Activated T-cell treated with anti-CD3 and anti-CD28 coated beads, Interleukin-2, amount 50 U/mL, for 48 hours (primary cell): ENCODE data around the gene PFN3.

Experiments
- DNase-seq, 2 experiments: peaks; one replicate each; pipeline ENCODE4 v3.0.0-alpha.2; 2020

Gene PFN3, protein sequence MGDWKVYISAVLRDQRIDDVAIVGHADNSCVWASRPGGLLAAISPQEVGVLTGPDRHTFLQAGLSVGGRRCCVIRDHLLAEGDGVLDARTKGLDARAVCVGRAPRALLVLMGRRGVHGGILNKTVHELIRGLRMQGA

DNA sequence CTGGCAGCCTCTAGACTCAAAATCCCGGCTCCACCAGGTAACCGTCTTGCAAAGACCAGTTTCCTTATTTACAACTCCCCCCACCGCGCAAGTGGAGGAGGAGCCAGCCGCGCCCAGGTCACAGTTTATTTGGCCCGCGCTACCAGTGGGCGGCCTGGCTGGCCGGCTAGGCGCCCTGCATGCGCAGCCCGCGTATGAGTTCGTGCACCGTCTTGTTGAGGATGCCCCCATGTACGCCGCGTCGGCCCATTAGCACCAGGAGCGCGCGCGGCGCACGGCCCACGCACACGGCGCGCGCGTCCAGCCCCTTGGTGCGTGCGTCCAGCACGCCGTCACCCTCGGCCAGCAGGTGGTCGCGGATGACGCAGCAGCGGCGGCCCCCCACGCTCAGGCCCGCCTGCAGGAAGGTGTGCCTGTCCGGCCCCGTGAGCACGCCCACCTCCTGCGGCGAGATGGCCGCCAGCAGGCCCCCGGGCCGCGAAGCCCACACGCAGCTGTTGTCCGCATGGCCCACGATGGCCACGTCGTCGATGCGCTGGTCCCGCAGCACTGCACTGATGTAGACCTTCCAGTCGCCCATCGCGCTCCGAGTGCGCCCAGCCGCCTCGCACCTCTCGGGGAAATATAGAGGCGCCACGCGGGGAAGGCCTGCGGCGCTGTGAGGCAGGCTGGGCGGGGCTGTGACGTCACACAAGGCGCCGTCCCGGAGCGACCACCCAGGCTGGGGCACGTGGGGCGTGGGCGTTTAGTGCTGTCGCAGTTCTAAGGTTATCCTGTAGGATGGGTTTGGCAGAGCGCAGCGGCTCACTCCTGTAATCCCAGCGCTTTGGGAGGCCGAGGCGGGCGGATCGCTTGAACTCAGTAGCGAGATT lies at the start of gene PFN3:
Gene PFN3, minus strand, starts transcription at position 665 of the 872 bp plus-strand sequence. Its CDS starts 85 bp downstream, at position 580.
- no peak for DNase-seq

DNA sequence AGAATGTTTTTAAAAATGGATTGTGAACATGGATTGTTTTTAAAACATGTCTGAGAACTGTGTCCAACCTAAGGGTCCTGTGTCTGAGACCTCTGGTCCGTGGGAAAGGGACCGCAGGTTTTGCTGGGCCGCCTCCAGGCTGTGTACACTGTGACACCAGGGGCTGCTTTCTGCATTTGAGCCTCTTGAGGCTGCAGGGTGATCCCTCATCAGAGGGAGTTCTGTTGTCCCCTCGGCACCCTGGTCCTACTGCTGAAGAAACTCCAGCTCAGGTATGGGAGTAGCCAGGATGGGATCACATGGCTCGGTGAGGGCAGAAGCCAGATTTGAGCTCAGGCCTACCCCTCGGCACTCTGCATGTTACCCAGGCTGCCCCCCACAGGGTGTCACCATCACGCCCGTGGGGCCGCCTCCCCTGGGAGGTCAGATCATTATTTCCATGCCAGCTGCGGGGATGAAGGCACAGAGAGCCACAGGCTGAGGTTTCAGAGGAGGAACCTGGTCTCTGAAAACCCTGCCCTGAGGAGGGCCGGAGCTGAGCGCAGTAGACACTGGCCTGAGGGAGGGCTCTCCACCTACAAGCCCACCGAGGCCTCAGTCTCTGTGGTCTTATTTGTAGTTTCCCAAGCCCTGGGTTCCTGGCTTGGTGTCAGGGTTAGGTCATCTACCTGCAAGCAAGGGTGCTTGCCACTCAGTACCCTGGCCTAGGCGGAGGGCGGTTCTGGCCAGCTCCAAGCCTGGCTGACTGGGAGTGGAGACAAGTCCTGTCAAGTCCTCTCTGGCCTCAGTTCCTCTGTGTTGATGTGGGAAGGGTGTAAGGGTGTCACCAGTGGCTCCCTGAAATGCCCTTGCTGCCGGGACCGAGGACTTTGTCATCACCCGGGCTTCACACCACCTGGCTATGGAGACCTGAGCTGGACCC lies 48.9 kb upstream of the PFN3 start:
- DNase-seq = peak in 1 of 2 experiments; percentile 35

DNA sequence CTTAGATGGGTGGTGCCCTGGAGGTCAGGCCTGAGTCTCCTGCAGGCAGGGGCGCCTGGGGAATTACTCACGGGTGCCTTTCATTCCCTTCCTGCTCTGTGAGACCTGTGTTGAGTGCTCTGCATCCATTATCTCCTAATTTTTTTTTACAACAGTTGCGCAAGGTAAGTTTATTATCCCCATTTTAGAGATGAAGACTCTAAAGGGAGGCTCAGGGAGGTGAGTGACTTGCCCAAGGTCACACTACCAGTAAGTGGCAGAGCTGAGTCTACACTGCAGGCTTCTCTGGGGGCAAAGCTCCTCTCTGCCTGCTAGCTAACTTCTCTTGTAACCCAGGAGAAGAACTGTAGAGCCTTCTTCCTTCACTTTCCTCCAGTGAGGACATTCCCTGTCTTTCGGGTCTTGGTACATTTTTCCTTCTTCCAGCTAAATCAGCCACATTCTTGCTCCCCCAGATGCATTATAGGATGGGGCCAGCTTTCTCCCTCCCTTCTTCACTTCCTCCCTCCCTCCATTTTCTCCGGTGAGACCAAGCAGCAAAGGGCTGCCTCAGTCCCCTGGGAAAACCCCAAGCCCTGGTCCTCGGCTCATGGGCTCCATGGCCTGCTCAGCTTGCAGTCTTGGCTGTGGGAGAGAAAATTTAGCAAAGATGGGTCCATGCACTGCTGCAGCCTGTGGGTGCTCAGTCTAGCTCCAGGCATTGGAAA lies 47.9 kb upstream of the PFN3 start:
- DNase-seq = peak in 1 of 2 experiments; percentile 28

DNA sequence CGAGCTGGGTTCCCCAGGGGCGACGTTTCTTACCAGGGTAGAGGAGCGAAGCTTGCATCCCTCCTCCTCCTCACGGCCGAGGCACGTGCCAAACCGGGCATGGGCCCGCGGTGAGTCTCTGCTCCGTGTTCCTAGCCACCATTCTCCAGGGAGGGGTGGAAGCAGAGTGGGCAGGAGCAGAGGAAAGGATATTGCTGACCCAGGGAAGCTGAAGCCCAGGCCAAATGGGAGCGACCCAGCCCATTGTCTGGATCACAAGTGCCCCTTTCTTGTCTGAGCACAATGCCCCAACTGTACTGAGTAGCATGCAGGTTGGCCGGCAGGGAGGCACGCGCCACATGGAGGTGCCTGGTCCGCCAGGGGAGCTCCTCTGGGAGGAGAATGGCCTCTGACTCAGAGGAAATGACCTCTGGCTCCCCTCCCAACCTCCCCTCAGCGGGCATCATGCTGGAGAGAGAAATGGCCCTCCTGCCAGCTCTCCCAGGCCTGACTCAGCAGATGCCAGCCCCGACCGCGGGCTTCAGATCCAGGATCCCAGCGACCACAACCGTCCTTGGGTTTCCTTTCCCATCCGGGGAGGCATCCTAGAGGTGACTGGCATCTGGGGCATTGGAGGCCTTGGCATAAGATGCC lies 47.3 kb upstream of the PFN3 start:
- DNase-seq = peak in 1 of 2 experiments; percentile 63

DNA sequence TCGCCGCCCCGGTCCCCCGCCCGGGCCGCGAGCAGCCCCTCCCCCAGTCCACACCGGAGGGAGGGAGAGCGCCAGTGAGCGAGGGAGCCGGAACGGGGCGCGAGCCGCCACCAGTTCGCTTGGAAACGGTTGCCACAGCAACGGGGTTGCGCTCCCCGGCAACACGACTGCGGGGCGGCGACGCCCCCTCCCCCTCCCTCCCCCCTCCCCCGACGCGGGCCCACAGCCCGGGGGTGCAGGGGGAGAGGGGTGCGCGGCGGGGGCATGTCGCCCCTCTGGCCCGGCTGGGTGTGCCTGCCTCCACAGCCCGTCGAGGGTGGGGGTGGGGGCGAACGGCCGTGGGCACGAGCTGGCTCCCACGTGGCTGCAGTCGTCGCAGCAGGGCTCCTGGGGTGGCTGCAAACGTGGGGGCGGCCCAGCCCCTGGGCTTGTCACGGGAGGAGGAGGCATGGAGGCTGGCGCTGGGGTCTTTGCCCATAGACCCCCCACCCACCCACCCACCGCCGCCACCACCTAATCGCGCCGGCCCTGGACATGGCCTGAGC lies 46.7 kb upstream of the PFN3 start:
- DNase-seq = peak; percentile 71 to 79

DNA sequence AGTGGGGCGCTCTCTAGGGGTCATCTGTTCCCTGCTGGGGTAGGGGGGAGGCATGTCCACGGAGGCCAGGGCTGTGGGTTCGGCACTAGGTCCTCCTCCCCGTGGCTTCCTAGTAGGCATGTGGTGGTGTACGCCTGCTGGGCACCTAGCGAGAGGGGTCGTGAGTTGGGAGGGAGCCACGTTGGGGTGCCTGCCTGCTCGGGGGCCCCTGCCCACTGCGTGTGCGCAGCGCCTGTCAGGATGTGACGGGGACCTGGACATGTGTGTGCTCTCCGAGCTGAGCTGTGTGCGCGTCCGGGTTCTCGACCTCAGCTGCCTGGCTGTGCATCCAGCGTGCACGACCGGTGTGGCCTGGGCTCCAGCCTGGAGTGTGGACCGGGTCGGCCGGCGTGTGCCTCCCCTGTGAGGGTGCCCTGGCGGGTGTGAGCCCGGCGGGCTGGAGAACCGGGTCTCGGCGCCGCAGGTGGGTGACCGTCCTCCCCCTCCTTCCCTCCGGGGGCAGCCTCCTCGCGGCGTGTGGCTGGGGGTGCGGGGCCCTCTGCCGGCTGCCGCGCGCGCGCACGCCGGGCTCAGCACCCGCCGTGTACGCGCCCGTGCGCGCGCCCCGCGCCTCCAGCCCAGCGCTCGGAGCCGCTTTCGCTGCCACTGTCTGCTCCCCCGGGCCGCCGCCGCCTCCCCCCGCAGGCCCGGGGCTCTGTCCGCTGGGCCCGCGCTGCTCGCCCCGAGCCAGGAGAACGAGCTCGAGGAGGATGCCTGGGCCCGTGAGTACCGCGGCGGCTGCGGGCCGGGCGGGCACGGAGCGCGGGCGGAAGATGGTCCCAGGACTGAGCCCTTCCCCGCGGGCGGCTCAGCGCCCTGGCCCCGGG lies 46.0 kb upstream of the PFN3 start, which contains the start of gene PRR7:
Gene PRR7, plus strand, starts transcription at position 615 of the 866 bp plus-strand sequence. CDS start 8,254 bp downstream, outside the sequence.
- peak; percentile 78 to 85 for DNase-seq

DNA sequence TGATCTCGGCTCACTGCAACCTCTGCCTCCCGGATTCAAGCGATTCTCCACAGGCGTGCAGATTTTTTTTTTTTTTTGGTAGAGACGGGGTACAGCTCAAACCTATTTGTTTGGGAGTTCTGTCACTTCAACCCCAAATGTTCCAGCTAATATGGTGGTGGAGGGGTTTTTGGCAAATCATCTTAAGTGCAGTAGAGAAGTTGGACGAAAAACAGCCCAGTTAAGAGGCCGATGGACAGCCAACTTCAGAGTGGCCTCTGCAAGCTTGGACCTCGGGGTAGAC lies 45.4 kb upstream of the PFN3 start:
- DNase-seq = no peak

DNA sequence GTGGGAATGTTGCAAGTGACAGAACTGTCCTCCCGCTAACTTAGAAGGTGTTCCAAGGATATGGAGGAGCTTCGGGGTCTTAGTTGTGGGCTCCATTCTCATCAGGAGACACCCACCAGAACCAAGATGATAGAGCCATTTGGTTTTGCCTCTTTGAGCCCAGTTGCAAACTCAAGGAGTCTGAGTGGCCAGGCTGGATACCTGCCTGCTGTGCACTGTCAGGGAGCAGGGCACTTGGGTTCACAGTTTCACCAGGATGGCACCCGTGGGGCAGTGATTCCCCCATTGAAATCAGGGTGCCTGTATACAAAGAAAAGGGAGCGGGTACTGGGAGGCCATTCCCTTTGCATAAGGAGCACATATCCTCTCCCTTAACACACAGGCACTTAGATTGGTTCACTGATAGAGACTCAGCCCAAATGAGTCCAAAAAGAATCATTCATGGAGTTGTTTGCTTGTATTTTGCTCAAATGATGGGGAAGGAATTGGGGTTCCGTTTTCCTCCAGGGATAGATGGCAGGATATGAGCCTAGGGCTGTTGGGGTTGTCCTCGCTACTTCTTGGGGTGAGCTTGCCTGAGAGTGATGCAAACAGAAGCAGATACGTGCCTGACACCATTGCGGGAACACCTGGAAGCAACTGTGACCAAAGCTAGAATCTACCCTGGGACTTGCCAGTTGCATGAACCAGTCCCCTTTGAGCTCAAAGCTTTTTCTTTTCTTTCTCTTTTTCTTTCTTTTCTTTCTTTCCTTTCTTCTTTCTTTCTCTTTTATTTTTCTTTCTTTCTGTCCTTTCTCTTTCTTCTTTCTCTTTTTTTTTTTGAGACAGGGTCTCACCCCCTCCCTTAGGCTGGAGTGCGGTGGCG lies 44.8 kb upstream of the PFN3 start:
- DNase-seq = peak in 1 of 2 experiments; percentile 50

DNA sequence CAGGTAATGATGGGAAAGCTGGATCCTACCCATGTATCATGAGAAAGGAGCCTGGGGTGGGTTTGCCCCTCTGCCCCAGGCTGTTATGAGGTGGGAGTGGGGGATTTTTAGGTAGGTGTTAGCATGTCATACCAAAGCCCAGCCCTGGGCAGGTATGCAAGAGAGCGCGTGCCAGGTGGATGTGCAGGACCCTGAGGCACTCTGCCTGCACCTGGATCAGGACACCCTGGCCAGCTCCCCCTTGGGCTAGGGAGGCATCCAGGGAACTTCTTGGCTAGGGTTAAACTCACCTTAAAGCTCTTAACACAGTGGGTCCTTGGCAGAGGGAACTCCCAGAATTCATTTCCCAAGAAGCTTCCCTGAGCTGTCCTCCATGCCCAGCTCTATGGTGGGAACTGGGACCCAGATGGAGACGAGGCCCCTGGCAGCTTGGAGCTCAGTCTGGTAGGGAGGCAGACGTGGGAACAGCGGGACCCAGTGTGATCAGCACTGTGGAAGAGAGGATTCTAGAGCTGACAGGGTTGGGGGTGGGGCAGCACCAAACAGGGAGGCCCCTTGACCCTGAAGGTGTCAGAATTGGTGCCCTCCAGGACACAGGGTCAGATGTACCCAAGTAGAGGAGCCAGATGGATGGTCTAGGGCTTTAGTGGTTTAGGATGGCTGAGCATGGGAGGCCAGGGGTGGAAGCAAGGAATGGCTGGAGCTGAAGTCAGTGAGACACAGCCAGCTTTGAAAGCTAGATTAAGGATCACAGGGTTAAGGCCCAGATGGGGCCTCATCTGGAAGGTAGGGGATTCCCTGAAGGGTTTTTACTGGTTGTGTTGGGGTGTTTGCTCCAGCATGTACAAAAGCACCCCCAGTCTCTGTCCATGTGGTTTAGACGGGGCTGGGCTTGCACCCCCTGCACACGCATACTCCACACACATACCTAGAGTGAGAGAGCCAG lies 43.9 kb upstream of the PFN3 start:
- DNase-seq = peak in 1 of 2 experiments; percentile 55

DNA sequence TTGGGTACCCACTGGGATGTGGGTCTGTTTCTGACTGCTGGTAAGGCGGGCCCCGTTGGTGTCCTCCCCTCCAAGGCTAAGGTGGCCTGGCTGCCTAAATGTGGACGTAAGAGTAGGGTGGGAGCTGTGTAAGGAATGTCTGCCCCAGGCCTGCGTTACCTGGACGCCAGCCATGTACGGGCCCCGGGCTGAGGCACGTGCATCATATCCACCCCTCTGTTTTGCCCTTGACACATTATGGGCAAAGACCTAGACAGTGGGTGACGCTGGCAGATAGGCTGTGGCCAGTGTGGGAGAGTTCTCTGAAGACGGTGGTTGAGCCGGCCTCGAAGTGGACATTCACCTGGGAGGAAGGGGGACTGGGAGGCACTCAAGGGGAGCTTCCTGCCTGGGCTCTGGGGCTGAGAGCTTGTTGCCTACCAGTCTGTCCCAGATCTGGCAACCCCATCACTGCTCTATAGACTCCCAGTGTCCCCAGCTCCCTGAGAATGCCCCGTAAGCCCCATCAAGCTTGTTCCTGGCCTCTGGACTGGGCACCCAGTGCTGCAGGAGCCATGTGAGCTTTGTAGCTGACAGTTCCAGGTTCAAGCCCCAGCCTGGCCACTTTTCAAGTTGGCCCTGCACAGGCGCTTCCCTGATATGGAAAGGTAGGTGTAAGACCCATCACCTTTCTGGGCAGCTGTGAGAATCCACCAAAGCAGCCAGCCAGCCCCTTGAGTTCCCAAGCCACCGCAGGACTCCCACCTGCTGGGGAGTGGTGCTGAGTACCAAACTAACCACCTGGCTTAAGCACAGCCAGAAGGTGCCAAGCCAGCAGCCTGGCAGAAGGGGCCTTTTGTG lies 42.9 kb upstream of the PFN3 start:
- DNase-seq = no peak

DNA sequence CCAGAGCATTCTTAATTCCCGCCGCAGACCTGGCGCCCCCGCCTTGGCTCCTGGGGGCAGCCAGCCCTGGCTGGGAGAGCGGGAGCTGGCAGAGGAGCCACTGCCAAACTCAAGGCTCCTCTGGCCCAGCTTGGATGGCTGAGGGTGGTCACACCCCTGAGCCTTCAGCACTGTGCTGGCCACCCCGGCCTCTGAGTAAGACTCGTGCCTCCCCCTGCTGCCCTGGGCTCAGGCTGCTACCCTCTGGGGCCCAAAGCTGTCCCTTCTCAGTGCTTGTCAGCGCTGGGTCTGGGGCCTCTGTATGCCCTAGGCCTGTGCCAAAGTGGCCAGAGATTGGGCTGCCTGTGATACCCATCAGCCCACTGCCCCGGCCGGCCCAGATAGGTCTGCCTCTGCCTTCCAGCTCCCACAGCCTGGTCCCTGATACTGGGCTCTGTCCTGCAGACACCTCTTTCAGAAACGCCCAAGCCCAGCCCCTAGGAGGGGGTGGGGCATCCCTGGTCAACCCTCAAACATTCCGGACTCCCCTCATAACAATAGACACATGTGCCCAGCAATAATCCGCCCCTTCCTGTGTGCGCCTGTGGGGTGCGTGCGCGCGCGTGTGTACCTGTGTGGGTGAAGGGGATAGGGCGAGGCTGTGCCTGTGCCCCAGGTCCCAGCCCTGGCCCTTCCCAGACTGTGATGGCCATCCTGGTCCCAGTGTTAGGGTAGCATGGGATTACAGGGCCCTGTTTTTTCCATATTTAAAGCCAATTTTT lies 41.8 kb upstream of the PFN3 start:
- DNase-seq = peak in 1 of 2 experiments; percentile 26

DNA sequence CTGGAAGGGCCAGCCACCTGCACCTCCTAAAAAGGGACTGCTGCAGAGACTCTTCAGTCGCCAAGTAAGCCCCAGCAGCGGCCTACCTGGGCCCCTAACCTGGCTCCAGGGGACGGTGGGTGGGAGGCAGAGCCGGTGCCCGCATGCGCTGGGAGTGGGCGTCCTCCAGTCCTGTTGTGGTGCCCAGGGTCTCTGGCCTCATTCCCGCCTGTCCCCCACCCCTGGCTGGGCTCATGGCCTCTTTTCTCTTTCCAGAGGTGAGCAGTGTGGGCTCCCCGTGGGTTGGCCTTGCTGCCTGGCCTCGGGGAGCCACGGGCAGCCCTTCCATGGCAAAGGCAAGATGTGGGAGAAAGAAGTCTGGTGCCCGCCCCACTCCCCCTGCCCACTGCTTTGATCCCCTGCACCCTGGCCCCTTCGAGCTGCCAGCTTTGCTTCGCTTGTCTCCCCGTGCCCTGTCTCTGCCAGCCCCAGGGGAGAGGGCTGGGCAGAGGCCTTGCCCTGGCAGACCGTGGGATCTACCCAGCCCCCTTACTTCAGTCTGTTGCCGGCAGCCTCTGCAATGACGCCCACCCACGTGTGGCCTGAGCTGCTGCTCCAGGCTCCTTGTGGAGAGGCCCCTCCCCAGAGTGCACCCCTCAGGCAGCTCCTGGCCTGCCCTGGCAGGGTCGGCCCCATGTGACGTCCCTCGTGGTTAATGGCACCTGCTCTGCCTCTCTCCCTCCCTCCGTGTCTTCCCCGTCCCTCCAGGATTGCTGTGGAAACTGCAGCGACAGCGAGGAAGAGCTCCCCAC lies 40.7 kb upstream of the PFN3 start:
- no peak for DNase-seq

DNA sequence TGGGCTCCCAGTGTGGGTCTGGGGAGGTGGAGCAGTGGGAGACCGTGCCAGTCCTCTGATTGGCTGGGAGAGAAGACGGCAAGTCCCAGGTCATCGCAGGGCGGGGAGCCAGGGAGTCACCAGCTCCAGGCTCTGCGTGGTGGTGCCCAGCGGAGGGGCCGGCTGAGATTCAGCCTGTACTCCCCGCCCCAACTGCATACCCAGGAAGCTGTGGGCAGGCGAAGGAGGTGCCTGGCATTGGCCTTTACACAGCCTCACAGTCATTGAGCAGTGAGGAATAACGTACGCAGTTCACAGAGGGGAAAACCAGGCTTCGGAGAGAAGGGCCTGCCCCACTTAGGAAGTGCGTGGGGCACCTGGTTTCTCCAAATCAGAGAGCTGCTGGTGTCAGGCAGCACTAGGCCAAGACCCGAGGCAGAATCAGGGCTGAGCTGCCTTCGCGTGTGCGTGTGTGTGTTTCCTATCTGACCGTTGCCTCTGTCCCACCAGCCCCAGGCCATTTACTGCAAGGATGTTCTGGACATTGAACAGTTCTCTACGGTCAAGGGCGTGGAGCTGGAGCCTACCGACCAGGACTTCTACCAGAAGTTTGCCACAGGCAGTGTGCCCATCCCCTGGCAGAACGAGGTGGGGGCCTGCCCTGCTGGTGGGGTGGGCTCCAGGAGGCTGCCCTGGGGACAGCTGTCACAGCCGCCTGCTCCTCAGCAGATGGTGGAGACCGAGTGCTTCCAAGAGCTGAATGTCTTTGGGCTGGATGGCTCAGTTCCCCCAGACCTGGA lies 39.9 kb upstream of the PFN3 start:
- peak in 1 of 2 experiments; percentile 65 for DNase-seq

DNA sequence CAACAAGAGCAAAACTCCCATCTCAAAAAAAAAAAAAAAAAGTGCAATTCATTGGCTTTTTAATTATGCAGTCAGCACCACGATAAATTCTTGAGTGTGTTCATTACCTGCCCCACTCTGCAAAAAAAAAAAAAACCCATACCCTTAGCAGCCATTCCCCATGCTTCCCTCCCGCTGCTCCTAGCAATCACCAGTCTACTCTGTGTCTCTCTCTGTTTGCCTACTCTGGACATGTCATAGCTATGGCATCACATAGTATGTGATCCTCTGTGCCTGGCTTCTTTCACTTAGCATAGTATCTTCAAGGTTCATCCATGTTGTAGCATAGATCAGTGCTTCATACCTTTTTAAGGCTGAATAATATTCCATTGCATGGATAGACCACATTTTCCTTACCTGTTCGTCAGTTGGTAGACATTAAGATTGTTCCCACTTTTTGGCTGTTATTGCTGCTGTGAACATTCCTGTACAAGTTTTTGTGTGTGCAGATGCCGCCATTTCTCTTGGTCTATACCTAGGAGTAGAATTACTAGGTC lies 39.1 kb upstream of the PFN3 start:
- no peak for DNase-seq

DNA sequence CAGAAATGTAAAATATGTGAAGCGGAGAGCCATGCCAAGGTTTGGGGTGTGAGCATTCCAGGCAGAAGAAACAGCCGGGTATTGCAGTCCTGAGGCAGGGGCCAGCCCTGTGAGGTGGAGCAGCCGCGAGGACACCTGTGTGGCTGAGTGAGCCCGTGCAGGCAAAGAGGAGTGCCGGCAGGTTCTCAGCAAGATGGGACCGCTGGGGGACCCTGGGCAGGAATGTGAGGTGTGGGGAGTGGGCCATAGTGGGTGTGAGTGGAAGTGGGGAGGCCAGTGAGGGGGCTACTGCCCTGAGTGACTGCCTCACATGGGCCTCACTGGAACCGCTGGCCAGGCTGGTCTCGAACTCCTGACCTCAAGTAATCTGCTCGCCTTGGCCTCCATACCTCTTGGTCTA lies 38.0 kb upstream of the PFN3 start:
- DNase-seq = peak in 1 of 2 experiments; percentile 25
